ENCODE measurements around the gene GFOD1.
"Not testable (repeated sequence)": the region's sequence is repeated elsewhere in the genome, so short reads cannot be mapped to it uniquely, and the experiment has no call there.

Gene GFOD1

DNA sequence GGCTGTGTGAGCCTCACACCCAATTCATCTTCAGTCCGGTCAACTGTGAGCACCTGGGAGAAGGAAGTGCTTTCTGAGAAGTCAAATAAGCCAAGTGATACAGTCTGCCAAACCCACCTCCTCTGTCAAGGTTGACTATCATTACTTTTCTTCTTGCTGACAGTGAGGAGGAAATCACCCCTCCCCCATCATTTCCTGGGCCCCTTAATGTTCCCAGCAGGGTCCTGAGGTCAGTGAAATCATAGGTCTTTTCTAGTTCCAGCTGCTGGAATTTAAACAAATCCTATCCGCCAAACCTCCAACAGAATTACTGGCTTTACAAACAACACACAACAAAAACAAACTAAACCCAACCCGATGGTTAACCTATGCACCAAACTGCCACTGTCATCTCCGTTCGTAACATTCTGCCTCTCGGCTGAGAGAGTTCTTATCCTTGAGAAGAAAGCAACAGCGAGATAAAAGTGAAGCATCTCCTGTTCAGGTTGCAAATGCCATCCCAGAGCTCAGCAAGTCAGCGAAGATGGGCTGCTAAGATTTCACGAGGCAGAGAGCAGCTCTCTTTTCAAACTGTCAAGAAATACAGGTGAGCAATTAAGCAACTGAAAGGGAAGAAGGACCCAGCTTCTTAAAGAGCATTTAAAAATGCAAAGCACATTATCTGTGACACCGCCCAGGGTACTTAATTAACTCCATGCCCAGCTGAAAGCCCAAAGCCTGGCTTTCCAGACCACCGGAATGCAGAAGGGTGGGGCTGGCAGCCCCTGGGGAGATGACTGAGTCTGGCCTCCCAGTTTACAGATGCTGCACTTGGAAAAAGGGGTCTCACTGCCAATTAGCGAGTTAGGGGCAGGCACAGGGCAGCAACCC, 24.7 kb downstream of the GFOD1 start:
- DNase-seq = no peak

DNA sequence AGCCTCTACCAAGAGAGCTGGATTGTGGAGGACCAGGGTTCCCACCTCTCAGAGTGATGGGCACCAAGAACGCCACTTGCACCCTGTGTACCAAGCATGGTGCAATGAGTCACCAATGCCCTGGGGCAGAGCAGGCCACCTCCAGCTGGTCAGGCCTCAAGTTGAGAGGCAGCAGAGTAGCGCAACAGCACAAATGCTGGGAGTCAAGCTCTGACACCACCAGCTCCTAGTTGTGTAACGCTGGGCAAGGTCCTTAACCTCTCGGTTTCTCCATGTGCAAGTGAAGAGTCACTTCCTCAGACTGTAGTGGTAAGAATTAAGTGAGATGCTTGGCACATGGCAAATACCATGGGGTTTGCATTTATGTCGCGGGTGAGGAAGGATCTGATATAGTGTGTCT, 25.6 kb downstream of the GFOD1 start:
- no peak for DNase-seq

GRCh38 chr6:13461307-13461706, 26.1 kb downstream of the GFOD1 start:
- no peak for DNase-seq

DNA sequence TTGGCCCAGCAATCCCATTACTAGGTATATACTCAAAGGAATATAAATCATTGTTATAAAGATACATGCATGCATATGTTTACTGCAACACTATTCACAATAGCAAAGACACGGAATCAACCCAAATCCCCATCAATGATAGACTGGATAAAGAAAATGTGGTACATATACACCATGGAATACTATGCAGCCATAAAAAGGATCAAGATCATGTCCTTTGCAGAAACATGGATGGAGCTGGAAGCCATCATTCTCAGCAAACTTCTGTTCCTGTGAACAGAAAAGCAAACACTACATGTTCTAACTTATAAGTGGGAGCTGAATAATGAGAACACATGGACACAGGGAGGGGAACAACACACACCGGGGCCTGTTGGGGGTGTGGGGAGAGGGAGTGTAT, 27.1 kb downstream of the GFOD1 start:
- DNase-seq = not testable (repeated sequence)

GRCh38 chr6:13457577-13457976, 29.8 kb downstream of the GFOD1 start:
- no peak for DNase-seq

DNA sequence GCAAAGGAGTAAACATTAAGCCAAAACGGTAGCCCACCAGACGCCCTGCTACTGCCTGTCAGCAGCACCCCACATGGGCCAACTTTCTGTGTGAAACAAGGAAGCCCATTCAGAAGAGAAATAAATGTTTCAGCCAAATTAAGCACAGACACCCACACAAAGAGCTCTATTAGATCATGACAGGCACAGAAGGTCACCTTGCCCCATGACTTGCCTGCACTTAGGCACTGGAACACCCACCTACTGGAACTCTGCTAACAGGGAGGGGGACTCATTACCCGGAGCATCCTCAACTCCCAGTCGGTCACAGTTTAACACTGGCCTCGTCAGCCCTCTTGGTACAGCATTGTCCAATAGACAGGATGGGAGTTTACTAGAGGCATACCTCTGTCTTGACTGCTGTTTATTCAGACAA, 31.8 kb downstream of the GFOD1 start:
- no peak for DNase-seq

DNA sequence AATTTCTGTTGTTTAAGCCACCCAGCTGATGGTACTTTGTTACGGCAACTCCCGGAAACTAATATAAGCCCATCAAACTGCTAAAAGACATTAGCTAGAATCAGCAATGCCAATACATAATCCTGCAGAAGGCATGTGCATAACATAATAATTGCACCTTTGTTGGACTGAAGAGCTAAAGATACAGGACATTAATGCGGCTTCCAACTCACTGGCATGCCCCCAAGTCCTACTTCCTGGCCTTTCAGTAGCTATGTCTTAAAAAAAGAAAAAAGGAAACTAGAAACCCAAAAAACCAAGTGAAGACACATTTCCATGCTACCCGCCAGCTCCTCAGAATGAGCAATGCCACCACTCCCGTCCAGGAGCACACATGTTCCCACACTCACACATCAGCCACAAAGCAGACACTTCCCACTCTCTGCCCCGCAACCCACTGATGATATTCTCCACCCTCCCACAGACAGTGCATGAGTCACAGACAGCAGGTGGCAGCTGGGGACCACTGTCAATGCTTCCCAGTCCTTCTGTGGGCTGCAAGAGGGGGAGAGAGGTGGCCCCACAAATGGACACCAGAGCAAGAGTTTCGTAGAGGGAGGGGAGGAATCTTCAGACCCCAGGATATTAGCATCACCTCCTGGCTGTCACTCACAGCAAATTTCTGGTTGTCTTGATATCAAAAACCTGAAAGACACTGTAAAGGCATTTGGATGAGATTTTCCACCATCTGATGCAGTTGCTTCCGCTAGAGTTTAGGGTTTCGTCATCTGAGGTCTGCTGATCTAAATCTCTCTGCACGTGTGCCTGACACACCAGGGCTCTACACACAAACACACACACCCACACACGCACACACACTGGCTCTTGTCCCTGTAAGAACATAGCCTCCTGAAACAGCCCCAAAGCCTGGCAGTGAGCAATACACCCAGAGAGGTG, 32.8 kb downstream of the GFOD1 start:
- no peak for DNase-seq

GRCh38 chr6:13453771-13454251, 33.6 kb downstream of the GFOD1 start:
- no peak for DNase-seq

- DNase-seq = no peak
These were observed 34.2 kb downstream of the GFOD1 start for GRCh38 chr6:13453153-13453552.

DNA sequence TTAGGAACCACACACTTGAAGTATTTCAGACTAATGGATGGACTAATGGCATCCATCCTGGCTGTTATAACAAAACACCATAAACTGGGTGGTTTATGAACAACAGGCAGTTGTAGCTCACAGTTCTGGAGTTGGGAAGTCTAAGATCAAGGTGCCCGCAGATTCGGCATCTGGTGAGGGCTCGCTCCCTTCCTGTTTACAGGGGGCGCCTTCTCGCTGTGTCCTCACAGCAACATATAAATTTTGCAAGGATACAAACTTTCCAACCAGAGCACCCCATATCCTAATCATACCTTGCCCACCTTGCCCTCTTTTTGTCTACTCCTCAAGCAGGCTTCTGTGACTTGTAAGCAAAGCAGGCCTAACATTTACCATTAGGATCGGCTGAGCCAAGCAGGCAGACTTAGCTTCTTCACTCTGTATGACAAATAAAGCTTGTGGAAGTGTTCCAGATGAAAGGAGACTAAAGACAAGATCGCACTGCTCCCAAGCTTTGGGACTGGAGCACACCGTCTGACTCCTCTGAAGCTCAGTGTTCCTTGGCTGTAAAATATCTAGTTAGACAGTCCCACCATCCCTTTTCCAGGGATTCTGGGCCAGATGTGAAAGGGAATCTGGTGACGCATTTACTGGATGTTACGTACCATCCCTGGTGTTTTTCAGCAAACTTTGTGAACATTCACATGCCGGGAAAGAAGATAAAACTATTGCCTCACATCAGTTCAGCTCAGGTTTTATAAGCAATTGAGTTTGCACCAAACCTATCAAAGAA, 34.9 kb downstream of the GFOD1 start:
- DNase-seq = no peak

GRCh38 chr6:13451181-13451895, 36.1 kb downstream of the GFOD1 start:
- no peak for DNase-seq

- DNase-seq = no peak
These were observed 36.8 kb downstream of the GFOD1 start for GRCh38 chr6:13450628-13451027.

- no peak for DNase-seq
These were observed 39.3 kb downstream of the GFOD1 start for GRCh38 chr6:13447949-13448724.

GRCh38 chr6:13446381-13446780, 41.0 kb downstream of the GFOD1 start:
- DNase-seq = no peak

GRCh38 chr6:13445744-13446115, 41.7 kb downstream of the GFOD1 start:
- no peak for DNase-seq

DNA sequence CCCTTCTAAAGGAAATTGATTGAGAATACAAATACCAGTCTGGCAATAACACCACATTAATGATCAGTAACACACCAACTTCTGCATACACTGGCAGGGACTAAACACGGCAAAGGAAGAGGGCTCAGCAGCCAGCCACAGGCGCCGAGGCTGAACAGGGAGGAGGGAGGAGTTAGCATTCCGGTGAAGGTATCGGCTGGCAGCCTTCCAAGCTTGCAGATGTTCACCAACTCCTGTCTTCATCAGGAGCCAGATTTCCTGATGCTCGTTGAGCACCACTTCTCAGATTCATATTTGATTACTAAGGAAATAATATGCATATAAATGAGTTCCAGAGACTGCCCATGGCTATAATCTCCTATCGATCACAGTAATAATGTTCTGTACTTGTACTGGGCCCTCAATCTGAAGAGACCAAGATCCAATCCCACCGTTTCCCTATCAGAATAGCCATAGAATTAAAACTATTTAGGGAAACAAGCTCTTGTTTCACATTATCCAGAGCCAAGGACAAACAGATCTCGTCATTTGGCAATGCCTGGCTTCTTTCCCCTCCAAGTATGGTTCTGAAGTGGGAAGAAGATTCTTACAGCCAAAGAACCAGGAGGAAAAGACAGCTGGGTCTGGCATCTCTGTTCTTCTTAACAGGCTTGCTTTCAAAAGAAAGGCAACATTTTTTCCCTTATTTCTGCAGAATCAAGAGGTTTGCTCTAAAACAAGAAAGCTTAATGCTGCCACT, 42.2 kb downstream of the GFOD1 start:
- DNase-seq = no peak

DNA sequence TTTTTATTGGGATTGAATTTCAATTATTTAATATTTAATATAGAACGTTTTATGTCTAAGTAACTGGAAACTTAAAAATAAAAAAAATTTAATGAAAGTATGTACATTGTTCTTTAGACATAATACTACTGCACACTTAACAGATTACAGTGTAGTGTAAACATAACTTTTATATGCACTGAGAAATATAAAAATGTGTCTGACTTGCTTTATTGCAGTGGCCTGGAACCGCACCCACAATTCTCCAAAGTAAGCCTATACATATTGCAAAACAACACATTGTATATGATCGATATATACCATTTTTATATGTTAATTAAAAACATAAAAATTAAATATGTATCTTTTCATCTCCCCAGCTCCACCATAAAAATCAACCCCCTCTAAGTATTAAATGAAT, 42.8 kb downstream of the GFOD1 start:
- no peak for DNase-seq

DNA sequence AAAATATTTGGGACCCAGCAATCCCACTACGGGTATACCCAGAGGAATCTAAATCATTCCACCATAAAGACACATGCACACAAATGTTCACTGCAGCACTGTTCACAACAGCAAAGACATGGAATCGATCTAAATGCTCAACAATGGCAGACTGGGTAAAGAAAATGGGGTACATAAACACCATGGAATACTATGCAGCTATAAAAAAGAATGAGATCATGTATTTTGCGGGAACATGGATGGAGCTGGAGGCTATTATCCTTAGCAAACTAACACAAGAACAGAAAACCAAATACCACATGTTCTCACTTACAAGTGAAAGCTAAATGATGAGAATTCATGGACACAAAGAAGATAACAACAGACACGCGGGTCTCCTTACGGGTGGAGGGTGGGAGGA, 43.4 kb downstream of the GFOD1 start:
- DNase-seq = not testable (repeated sequence)

DNA sequence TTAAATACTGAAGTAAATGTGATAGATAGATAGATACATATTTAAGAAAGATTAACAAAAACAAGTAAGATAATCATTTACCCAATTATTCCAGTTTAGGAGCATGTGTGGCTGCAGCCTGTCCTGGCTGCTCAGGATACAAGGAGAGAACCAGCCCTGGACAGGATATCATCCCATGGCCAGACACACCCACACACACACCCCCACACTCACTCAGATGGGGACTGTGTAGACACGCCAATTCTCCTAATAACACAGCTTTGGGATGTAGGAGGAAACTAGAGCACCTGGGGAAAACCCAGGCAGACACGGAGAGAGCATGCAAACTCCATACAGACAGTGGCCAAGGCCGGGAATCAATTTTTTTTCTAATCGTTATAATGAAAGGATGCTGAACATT, 45.6 kb downstream of the GFOD1 start:
- DNase-seq = no peak

DNA sequence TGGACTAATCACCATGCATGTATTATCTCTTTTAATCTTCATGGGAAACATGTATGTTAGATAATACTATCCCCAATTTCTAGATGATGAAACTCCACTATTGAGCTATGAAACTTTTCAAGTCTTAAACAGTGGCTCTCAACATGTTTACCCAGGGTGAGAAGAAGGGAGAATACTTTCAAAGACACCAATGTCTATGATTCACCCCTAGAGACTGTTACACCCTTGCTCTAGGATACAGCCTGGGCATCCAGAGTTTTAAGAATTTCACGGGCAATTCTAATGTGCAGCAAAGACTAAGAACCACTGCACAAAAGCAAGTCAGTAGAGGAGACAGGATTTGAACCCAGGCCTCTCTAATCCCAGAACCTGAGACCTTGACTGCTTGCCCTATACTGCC, 47.8 kb downstream of the GFOD1 start:
- no peak for DNase-seq

DNA sequence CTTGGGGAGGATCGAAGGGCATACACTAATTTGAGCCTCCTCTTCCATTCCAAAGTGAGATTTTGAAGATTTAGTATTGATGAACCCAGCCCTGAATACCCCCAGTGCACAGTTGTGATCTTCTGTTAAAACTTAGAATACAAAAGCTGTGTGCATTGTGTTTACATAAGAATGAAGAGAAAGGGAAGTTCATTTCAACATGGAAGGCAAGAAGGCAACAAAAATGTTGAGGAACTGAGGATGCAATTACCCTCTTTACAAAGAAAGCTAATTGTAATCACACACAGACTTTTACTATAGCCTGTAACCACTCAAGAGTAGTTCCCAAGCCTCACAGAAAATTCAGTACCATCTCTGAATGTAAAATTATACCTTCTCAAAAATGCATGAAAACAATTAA, 49.3 kb downstream of the GFOD1 start:
- DNase-seq = no peak
